Measurements from ENCODE around the gene CFAP251. TPM values are rescaled to one million over a fixed set of nuclear protein-coding genes. Genes with fewer than 3 reads are reported as not detected.
"Not testable (repeated sequence)": the region's sequence is repeated elsewhere in the genome, so short reads cannot be mapped to it uniquely, and the experiment has no call there.

The CFAP251 gene
- 0.48 and 0.66 TPM in 2 replicates for total RNA-seq

- intact Hi-C loops (cut with micrococcal nuclease): loop anchor here (1.0 kb wide), 2 partner anchors 30 to 79 kb away; partner anchors contain the start of gene PSMD9
These were observed at the start of gene CFAP251 for GRCh38 chr12:121917950-121918678. Gene CFAP251 (plus strand): TSS chr12:121918592. CDS start chr12:121921306, 2,714 bp downstream.

GRCh38 chr12:121869229-121869628 lies 49.2 kb upstream of the CFAP251 start:
- intact Hi-C loops (cut with micrococcal nuclease): not testable (repeated sequence)

GRCh38 chr12:121871467-121871866 lies 46.9 kb upstream of the CFAP251 start:
- intact Hi-C loops (cut with micrococcal nuclease): no loop called here

- intact Hi-C loops (cut with micrococcal nuclease): no loop called here
These were observed 45.7 kb upstream of the CFAP251 start for GRCh38 chr12:121872546-121873215.

- intact Hi-C loops (cut with micrococcal nuclease): no loop called here
These were observed 45.2 kb upstream of the CFAP251 start for GRCh38 chr12:121873216-121873569.

GRCh38 chr12:121874071-121874470 lies 44.3 kb upstream of the CFAP251 start:
- intact Hi-C loops (cut with micrococcal nuclease): no loop called here

GRCh38 chr12:121875582-121875981 lies 42.8 kb upstream of the CFAP251 start:
- intact Hi-C loops (cut with micrococcal nuclease): no loop called here

GRCh38 chr12:121876080-121876447 lies 42.3 kb upstream of the CFAP251 start:
- intact Hi-C loops (cut with micrococcal nuclease): not testable (repeated sequence)

- intact Hi-C loops (cut with micrococcal nuclease): no loop called here
These were observed 35.1 kb upstream of the CFAP251 start for GRCh38 chr12:121883315-121883660.

GRCh38 chr12:121885129-121885528 lies 33.3 kb upstream of the CFAP251 start:
- intact Hi-C loops (cut with micrococcal nuclease): loop anchor here (5.0 kb wide), 2 partner anchors 198 to 418 kb away; no protein-coding TSS in a partner anchor

- intact Hi-C loops (cut with micrococcal nuclease): loop anchor here (1.0 to 5.0 kb wide), 7 partner anchors 30 to 421 kb away; partner anchors contain the start of genes CFAP251 and TMEM120B
These were observed 30.3 kb upstream of the CFAP251 start for GRCh38 chr12:121888083-121888477.

GRCh38 chr12:121888478-121889273 lies 29.7 kb upstream of the CFAP251 start, which contains the start of gene PSMD9:
Gene PSMD9 (plus strand): TSS chr12:121888790. CDS start chr12:121888857, 67 bp downstream.
- intact Hi-C loops (cut with micrococcal nuclease): loop anchor here (1.0 to 5.0 kb wide), 8 partner anchors 30 to 421 kb away; partner anchors contain the start of genes CFAP251 and TMEM120B

- intact Hi-C loops (cut with micrococcal nuclease): loop anchor here (1.0 to 5.0 kb wide), 4 partner anchors 95 to 422 kb away; no protein-coding TSS in a partner anchor
These were observed 29.1 kb upstream of the CFAP251 start for GRCh38 chr12:121889274-121889624.

GRCh38 chr12:121889661-121890060 lies 28.7 kb upstream of the CFAP251 start:
- intact Hi-C loops (cut with micrococcal nuclease): loop anchor here (1.0 to 5.0 kb wide), 4 partner anchors 95 to 422 kb away; no protein-coding TSS in a partner anchor

GRCh38 chr12:121892673-121893561 lies 25.5 kb upstream of the CFAP251 start:
- intact Hi-C loops (cut with micrococcal nuclease): no loop called here

- intact Hi-C loops (cut with micrococcal nuclease): no loop called here
These were observed 24.4 kb upstream of the CFAP251 start for GRCh38 chr12:121893961-121894460.

- intact Hi-C loops (cut with micrococcal nuclease): no loop called here
These were observed 23.8 kb upstream of the CFAP251 start for GRCh38 chr12:121894633-121895032.

- intact Hi-C loops (cut with micrococcal nuclease): no loop called here
These were observed 20.1 kb upstream of the CFAP251 start for GRCh38 chr12:121898287-121898686.

- intact Hi-C loops (cut with micrococcal nuclease): no loop called here
These were observed 18.8 kb upstream of the CFAP251 start for GRCh38 chr12:121899590-121899989.

GRCh38 chr12:121903202-121903601 lies 15.2 kb upstream of the CFAP251 start:
- intact Hi-C loops (cut with micrococcal nuclease): no loop called here
